Fibroblast of villous mesenchyme (primary cell): ENCODE results near the gene TRAF3IP3. TPM values are rescaled to one million over a fixed set of nuclear protein-coding genes. Genes with fewer than 3 reads are reported as not detected.

ENCODE experiments used
- DNase-seq: peaks from one replicate; pipeline ENCODE4 v3.0.0-alpha.2; 2010; ENCODE audit warnings: low read depth
- H3K4me3 ChIP-seq: 2 replicates; pipeline ENCODE4 v1.5.1; 2011; ENCODE audit warnings: low read depth, mild to moderate bottlenecking, low read length
- CTCF ChIP-seq: IDR thresholded peaks from 2 replicates; pipeline ENCODE4 v1.5.1; 2012; ENCODE audit warnings: low read depth, mild to moderate bottlenecking, low read length; ENCODE audit not compliant: insufficient read depth
- total RNA-seq: library from RNA; depleted of rRNA; stranded (reverse); fragments of >200 nt; gene quantifications from 2 replicates; pipeline ENCODE4 v1.2.3, GENCODE V29; 2012

Gene TRAF3IP3
- total RNA-seq, 1 donor, result not detected

DNA sequence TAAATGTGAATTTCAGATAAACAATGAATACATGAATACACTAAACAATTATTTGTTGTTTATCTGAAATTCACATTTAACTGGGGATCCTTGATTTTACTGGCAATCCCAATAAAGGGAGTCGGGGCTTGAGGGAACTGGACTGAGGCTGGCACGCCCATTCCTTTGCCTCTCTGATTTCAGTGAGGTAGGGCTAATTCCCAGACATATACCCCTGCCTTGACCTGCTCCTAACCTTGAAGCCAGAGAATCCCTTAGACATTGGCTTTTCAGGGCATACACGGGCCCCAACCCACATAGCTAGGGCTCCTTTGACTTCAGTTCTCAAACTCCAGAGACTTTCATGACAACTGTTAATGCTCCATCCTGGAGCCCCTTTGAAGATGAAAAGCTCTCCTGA lies 61.1 kb downstream of the TRAF3IP3 start:
- TF ChIP-seq CTCF, result no peak
- H3K4me3 ChIP-seq, result no peak overlapping the region
- DNase-seq, result no peak

- H3K4me3 ChIP-seq, result no peak overlapping the region
- TF ChIP-seq CTCF, result no peak
- no peak for DNase-seq
These were observed 61.8 kb downstream of the TRAF3IP3 start for GRCh38 chr1:209817691-209818090.

DNA sequence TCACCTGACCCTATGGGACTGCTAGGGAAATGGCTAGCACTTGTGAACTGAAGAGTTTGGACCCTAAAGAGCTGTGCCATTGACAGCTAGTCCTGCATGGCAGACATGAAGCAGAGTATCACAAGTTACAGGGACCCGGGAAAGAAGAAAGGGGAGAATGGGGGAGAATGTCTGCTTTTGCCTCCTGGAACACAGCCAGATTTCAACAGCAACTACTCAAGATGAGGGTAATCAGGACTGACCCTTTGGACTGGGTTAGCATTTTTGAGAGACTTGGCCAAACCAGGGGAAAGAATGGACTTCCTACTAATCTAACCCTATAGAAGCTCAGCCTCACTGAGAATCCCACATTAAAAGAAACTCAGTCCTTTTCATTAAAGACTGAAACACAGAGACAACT lies 63.2 kb downstream of the TRAF3IP3 start:
- no peak for TF ChIP-seq CTCF
- no peak for DNase-seq
- no peak overlapping the region for H3K4me3 ChIP-seq

DNA sequence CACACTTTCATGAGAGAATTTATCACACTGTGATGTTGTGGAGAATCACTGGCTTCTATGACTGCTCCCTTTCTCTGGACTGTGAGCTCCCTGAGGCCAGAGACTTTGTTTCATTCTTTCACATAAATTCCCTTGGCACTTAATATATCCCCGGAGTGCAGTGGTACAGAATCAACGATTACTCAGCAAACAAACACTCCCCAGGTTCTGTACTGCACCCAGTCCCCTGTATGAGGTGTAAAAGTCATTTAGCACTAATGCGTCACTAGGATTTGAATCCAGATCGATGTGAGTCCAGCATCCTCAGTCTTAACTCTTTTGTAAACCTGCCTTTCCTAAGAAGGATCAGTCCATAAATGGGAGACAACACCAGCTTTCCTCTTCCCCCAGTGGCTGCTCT lies 65.1 kb downstream of the TRAF3IP3 start:
- H3K4me3 ChIP-seq, result no peak overlapping the region
- no peak for TF ChIP-seq CTCF
- no peak for DNase-seq

- DNase-seq, result no peak
- no peak for TF ChIP-seq CTCF
- peak overlapping the region; percentile 2 for H3K4me3 ChIP-seq
These were observed 66.9 kb downstream of the TRAF3IP3 start for GRCh38 chr1:209822706-209823105.

DNA sequence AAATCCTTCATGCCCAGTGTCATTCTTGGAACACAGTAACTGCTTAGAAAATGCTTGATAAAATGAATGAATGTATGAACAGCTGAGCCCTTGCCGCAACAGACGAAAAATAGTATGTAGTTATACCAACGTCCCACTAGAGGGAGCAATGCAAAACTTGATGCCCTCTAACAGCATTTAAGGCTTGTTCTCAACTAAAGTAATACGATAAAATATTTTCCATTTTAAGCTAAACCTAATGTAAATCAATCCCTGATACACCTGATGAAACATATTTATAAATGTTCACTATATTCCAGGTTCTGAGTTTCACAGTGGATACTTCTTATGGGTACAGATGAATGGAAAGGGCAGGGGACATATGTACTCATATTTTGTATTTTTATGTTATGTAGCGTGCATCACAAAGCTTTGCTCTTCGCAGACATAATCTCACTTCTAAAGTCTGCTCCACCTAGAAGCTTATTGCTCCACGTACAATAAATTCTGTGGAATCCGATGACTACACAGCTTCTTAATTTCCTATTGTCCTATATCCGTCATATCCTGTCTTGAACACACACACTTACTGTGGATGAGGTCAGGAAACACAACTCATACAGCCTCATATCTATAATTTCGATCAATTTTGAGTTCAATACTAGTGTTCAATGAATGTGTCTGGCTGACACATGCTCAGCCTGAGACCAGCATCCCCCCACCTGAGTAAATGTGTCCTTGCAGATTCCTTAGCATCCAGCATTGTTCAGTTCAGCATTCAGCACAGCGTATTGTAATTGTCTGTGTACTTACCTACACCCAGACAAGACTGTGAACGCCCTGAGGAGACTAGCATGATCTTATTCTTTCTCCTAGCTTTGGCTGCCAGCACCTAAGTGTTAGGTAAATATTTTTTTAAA lies 67.5 kb downstream of the TRAF3IP3 start:
- peak; percentile 75 for TF ChIP-seq CTCF
- H3K4me3 ChIP-seq, result peak overlapping the region; percentile 2
- DNase-seq, result peak; percentile 68
